ENCODE measurements around the gene ILRUN.
"Not testable (repeated sequence)": the region's sequence is repeated elsewhere in the genome, so short reads cannot be mapped to it uniquely, and the experiment has no call there.

ILRUN gene

GRCh38 chr6:34680802-34681515 is 15.6 kb downstream of the ILRUN start:
- peak overlapping the region; percentile 58 for H3K27ac Mint-ChIP-seq

DNA sequence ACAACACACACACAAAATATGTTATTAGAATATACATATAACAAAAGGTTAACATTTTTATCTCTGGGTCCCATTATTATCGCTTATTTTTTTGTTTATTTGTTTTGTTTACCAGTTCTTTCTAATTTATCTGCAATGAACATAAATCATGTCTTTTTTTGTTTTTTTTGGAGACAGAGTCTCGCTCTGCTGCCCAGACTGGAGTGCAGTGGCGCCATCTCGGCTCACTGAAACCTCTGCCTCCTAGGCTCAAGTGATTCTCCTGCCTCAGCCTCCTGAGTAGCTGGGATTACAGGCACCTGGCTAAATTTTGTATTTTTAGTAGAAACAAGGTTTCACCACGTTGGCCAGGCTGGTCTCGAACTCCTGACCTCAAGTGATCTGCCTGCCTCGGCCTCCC is 16.3 kb downstream of the ILRUN start:
- H3K4me1 Mint-ChIP-seq (ENCODE audit: low read depth): peaks cover 45% of the 10 kb centered on the region
- H3K36me3 Mint-ChIP-seq (ENCODE audit: low read depth); H3K9me3 Mint-ChIP-seq; H3K4me3 Mint-ChIP-seq; H3K27me3 Mint-ChIP-seq; H3K27ac Mint-ChIP-seq: not testable (repeated sequence)

More at GRCh38 chr6:34680802-34681515, 15.6 kb downstream of the ILRUN start:
- Mint-ChIP-seq H3K9me3 (no peaks in the 10 kb centered on the region), H3K4me1 (ENCODE audit: low read depth) (peaks cover 41% of the 10 kb centered on the region), H3K4me3 (no peak overlapping the region), H3K27me3 (no peaks in the 10 kb centered on the region), H3K36me3 (ENCODE audit: low read depth) (no peaks in the 10 kb centered on the region)

GRCh38 chr6:34679552-34680253 is 16.9 kb downstream of the ILRUN start:
- no peaks in the 10 kb centered on the region for H3K36me3 Mint-ChIP-seq (ENCODE audit: low read depth)
- H3K27me3 Mint-ChIP-seq: no peaks in the 10 kb centered on the region
- no peaks in the 10 kb centered on the region for H3K9me3 Mint-ChIP-seq
- H3K4me3 Mint-ChIP-seq: no peak overlapping the region
- H3K27ac Mint-ChIP-seq: peak overlapping the region; percentile 43
- H3K4me1 Mint-ChIP-seq (ENCODE audit: low read depth): peaks cover 47% of the 10 kb centered on the region

- peak overlapping the region; percentile 76 for H3K27ac Mint-ChIP-seq
- H3K9me3 Mint-ChIP-seq: no peaks in the 10 kb centered on the region
- H3K27me3 Mint-ChIP-seq: no peaks in the 10 kb centered on the region
- H3K36me3 Mint-ChIP-seq (ENCODE audit: low read depth): no peaks in the 10 kb centered on the region
- peaks cover 65% of the 10 kb centered on the region for H3K4me1 Mint-ChIP-seq (ENCODE audit: low read depth)
- H3K4me3 Mint-ChIP-seq: no peak overlapping the region
Measured at GRCh38 chr6:34676140-34676539, 20.4 kb downstream of the ILRUN start.

GRCh38 chr6:34674930-34675329 is 21.6 kb downstream of the ILRUN start:
- Mint-ChIP-seq H3K27ac (peak overlapping the region; percentile 94), H3K4me1 (ENCODE audit: low read depth) (peaks cover 64% of the 10 kb centered on the region)
- not testable (repeated sequence) for H3K27me3 Mint-ChIP-seq; H3K36me3 Mint-ChIP-seq (ENCODE audit: low read depth); H3K9me3 Mint-ChIP-seq; H3K4me3 Mint-ChIP-seq

DNA sequence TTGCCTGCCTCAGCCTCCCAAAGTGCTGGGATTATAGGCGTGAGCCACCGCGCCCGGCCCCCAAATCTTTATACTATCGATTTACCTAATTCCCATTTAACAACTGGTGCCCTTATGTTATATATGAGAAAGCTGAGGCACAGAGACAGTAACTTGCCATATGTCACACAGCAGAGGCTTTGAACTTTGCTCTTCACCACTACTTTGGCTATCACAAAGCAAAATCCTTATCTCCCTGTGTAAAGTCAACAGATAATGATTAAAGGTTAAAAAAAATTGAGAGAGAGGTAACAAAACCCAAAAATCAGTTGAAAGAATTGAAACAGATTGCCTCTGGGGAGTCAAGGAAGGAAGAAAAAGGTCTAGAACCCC is 22.3 kb downstream of the ILRUN start:
- no peaks in the 10 kb centered on the region for H3K9me3 Mint-ChIP-seq
- no peaks in the 10 kb centered on the region for H3K27me3 Mint-ChIP-seq
- H3K27ac Mint-ChIP-seq: peak overlapping the region; percentile 94
- H3K4me1 Mint-ChIP-seq (ENCODE audit: low read depth): peaks cover 63% of the 10 kb centered on the region
- H3K4me3 Mint-ChIP-seq: peak overlapping the region; percentile 43
- H3K36me3 Mint-ChIP-seq (ENCODE audit: low read depth): no peaks in the 10 kb centered on the region

- Mint-ChIP-seq H3K27me3 (no peaks in the 10 kb centered on the region), H3K27ac (peak overlapping the region; percentile 94), H3K4me1 (ENCODE audit: low read depth) (peaks cover 68% of the 10 kb centered on the region), H3K4me3 (peak overlapping the region; percentile 74), H3K9me3 (no peaks in the 10 kb centered on the region), H3K36me3 (ENCODE audit: low read depth) (no peaks in the 10 kb centered on the region)
Measured at GRCh38 chr6:34673064-34673463, 23.5 kb downstream of the ILRUN start.

- Mint-ChIP-seq H3K27me3 (no peaks in the 10 kb centered on the region), H3K36me3 (ENCODE audit: low read depth) (no peaks in the 10 kb centered on the region), H3K27ac (peak overlapping the region; percentile 94), H3K4me1 (ENCODE audit: low read depth) (peaks cover 71% of the 10 kb centered on the region), H3K9me3 (no peaks in the 10 kb centered on the region), H3K4me3 (peak overlapping the region; percentile 74)
Measured at GRCh38 chr6:34672657-34673043, 23.9 kb downstream of the ILRUN start.

DNA sequence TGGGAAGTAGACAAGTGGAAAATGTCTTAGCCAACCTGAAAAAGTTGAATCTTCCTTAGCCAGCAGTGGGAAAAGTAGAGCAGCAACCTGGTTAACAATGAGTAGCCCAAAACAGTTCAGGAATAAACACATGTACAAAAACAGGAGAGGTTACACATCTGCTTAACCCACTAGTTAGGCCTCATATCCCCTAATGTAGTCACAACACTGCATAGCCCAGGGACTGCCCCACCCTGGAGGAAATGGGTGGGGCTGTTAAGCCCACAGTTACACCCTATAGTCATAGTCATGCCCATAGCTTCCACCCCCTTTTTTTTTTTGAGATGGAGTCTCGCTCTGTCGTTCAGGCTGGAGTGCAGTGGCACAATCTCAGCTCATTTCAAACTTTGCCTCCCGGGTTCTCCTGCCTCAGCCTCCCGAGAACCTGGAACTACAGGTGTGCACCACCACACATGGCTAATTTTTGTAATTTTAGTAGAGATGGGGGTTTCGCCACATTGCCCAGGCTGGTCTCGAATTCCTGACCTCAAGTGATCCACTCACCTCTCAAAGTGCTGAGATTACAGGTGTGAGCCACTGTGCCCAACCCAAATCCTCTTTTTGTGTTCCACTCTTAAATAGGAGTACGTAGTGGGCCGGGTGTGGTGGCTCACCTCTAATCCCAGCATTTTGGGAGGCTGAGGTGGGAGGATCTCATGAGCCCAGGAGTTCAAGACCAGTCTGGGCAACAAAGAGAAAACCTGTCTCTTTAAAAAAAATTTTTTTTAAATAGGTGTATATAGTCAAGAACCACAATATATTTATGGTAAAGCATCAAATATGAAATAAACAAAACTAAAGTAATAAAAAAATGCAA is 24.5 kb downstream of the ILRUN start:
- H3K4me1 Mint-ChIP-seq (ENCODE audit: low read depth): peaks cover 72% of the 10 kb centered on the region
- H3K36me3 Mint-ChIP-seq (ENCODE audit: low read depth): no peaks in the 10 kb centered on the region
- no peaks in the 10 kb centered on the region for H3K27me3 Mint-ChIP-seq
- peak overlapping the region; percentile 94 for H3K27ac Mint-ChIP-seq
- peak overlapping the region; percentile 74 for H3K4me3 Mint-ChIP-seq
- H3K9me3 Mint-ChIP-seq: no peaks in the 10 kb centered on the region

DNA sequence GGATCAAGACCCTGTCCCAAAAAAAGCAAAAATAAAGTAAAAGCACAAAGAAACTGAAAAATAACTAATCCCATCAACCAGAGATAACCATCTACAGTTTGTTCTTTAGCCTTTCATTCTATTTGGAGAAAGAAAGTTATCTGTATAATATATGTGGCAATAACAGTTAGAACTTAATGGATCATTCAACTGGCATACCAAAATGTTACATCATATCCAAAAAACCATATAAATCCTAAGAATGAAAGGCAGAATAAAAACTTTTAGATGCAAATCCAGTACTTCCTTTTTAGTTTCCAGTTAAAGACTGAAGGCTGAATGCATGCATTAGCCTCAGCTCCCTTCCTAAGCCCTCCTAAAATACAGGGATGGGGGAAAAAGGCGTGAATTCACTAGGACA is 25.2 kb downstream of the ILRUN start:
- Mint-ChIP-seq H3K4me1 (ENCODE audit: low read depth) (peaks cover 79% of the 10 kb centered on the region), H3K36me3 (ENCODE audit: low read depth) (no peaks in the 10 kb centered on the region), H3K9me3 (no peaks in the 10 kb centered on the region), H3K4me3 (peak overlapping the region; percentile 68), H3K27ac (peak overlapping the region; percentile 94), H3K27me3 (no peaks in the 10 kb centered on the region)

- not testable (repeated sequence) for H3K27ac Mint-ChIP-seq
Measured at GRCh38 chr6:34668799-34669198, 27.8 kb downstream of the ILRUN start.

DNA sequence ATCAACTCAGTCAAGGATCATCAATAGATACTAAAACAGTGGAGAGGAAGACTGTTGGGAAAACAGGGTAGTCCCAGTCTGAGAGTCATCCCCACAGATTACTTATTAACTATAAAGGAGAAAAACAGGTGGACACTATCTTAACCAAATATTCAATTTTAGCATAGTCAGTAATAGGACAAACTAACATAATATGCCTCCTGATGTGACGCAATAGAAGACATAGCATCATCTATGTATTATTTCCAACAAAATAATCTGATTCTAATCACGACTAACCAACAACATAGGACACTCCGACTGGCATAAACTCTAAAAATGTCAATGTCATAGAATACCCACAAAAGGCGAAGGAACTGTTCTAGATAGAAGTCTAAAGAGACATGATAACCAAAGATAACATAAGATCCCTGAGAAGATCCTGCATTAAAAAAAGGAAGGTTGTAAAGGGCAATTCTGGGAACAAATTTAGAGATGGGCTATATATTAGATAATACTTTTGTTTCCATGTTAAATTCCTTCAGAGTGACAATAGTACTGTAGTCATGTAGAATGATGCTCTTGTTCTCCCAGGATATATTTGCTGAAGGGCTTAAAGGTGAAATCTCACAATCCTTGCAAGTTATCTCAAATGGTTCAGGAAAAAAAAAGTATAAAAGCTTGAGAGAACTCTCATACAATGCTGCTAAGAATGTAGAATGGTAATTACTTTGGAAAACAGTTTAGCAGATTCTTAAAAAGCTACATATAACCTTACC is 28.9 kb downstream of the ILRUN start:
- Mint-ChIP-seq H3K4me3 (no peak overlapping the region), H3K9me3 (no peaks in the 10 kb centered on the region), H3K27me3 (no peaks in the 10 kb centered on the region), H3K36me3 (ENCODE audit: low read depth) (peaks cover 5% of the 10 kb centered on the region), H3K4me1 (ENCODE audit: low read depth) (peaks cover 73% of the 10 kb centered on the region), H3K27ac (no peak overlapping the region)

More at GRCh38 chr6:34668799-34669198, 27.8 kb downstream of the ILRUN start:
- H3K27me3 Mint-ChIP-seq; H3K9me3 Mint-ChIP-seq; H3K36me3 Mint-ChIP-seq (ENCODE audit: low read depth); H3K4me3 Mint-ChIP-seq: not testable (repeated sequence)
- H3K4me1 Mint-ChIP-seq (ENCODE audit: low read depth): peaks cover 75% of the 10 kb centered on the region

GRCh38 chr6:34665019-34665418 is 31.5 kb downstream of the ILRUN start:
- H3K4me1 Mint-ChIP-seq (ENCODE audit: low read depth): peaks cover 66% of the 10 kb centered on the region
- H3K27ac Mint-ChIP-seq: peak overlapping the region; percentile 88
- no peaks in the 10 kb centered on the region for H3K27me3 Mint-ChIP-seq
- H3K4me3 Mint-ChIP-seq: no peak overlapping the region
- peaks cover 9% of the 10 kb centered on the region for H3K36me3 Mint-ChIP-seq (ENCODE audit: low read depth)
- no peaks in the 10 kb centered on the region for H3K9me3 Mint-ChIP-seq

GRCh38 chr6:34664256-34664971 is 32.2 kb downstream of the ILRUN start:
- Mint-ChIP-seq H3K9me3 (no peaks in the 10 kb centered on the region), H3K36me3 (ENCODE audit: low read depth) (peaks cover 9% of the 10 kb centered on the region), H3K27me3 (no peaks in the 10 kb centered on the region), H3K27ac (peak overlapping the region; percentile 88), H3K4me3 (peak overlapping the region; percentile 32), H3K4me1 (ENCODE audit: low read depth) (peaks cover 62% of the 10 kb centered on the region)
